Measurements from ENCODE around the gene TOMM22.

TOMM22 gene

GRCh38 chr22:38715852-38716251 is 34.1 kb downstream of the TOMM22 start:
- DNase-seq (ENCODE audit: insufficient read length, low spot score) = no peak
- FAIRE-seq = no peak
- TF ChIP-seq CTCF (IDR thresholded peaks at IDR 0.05; ENCODE audit: insufficient read depth, missing control alignments) = no peak

- DNase-seq (ENCODE audit: insufficient read length, low spot score) = no peak
- no peak for TF ChIP-seq CTCF (IDR thresholded peaks at IDR 0.05; ENCODE audit: insufficient read depth, missing control alignments)
- no peak for FAIRE-seq
Observed at GRCh38 chr22:38716271-38716670, 34.5 kb downstream of the TOMM22 start.

GRCh38 chr22:38716826-38717225 is 35.1 kb downstream of the TOMM22 start:
- no peak for DNase-seq (ENCODE audit: insufficient read length, low spot score)
- no peak for TF ChIP-seq CTCF (IDR thresholded peaks at IDR 0.05; ENCODE audit: insufficient read depth, missing control alignments)
- no peak for FAIRE-seq

- DNase-seq (ENCODE audit: insufficient read length, low spot score) = no peak
- no peak for TF ChIP-seq CTCF (IDR thresholded peaks at IDR 0.05; ENCODE audit: insufficient read depth, missing control alignments)
- FAIRE-seq = no peak
Observed at GRCh38 chr22:38717244-38717643, 35.5 kb downstream of the TOMM22 start.

- DNase-seq (ENCODE audit: insufficient read length, low spot score) = no peak
- FAIRE-seq = no peak
- TF ChIP-seq CTCF (IDR thresholded peaks at IDR 0.05; ENCODE audit: insufficient read depth, missing control alignments) = no peak
Observed at GRCh38 chr22:38718414-38718813, 36.7 kb downstream of the TOMM22 start.

- TF ChIP-seq CTCF (IDR thresholded peaks at IDR 0.05; ENCODE audit: insufficient read depth, missing control alignments) = no peak
- DNase-seq (ENCODE audit: insufficient read length, low spot score) = no peak
- FAIRE-seq = no peak
Observed at GRCh38 chr22:38719196-38719595, 37.4 kb downstream of the TOMM22 start.

GRCh38 chr22:38720350-38720749 is 38.6 kb downstream of the TOMM22 start:
- no peak for TF ChIP-seq CTCF (IDR thresholded peaks at IDR 0.05; ENCODE audit: insufficient read depth, missing control alignments)
- no peak for FAIRE-seq
- DNase-seq (ENCODE audit: insufficient read length, low spot score) = no peak

All from D721Med (cell line).